LHCN-M2 (cell line): ENCODE data around the gene KDM1A. TPM values are rescaled to one million over a fixed set of nuclear protein-coding genes. Genes with fewer than 3 reads are reported as not detected.
A peak's percentile ranks its signal among the peaks of the same experiment; 100 is the strongest.

Experiments
- DNase-seq: peaks from one replicate; pipeline ENCODE4 v3.0.0-alpha.2; 2012; ENCODE audit warnings: low read depth
- total RNA-seq: library from RNA; depleted of rRNA; stranded (reverse); fragments of >200 nt; gene quantifications from 2 replicates; pipeline ENCODE4 v1.2.3, GENCODE V29; 2014

The KDM1A gene
- total RNA-seq, 1 experiment from 2014 or later: 94.3 TPM

GRCh38 chr1:23013657-23014056 lies 5.6 kb upstream of the KDM1A start:
- peak; percentile 15 for DNase-seq

GRCh38 chr1:23018661-23019093 lies 591 bp upstream of the KDM1A start:
- DNase-seq: no peak

GRCh38 chr1:23019863-23020625 lies 776 bp downstream of the KDM1A start:
- DNase-seq: peak; percentile 33

GRCh38 chr1:23020706-23021405 lies 1.6 kb downstream of the KDM1A start:
- DNase-seq: peak; percentile 59

- no peak for DNase-seq
Measured at GRCh38 chr1:23021834-23022233, 2.6 kb downstream of the KDM1A start.

- no peak for DNase-seq
Measured at GRCh38 chr1:23023174-23023845, 4.0 kb downstream of the KDM1A start.

- DNase-seq: no peak
Measured at GRCh38 chr1:23026568-23026967, 7.3 kb downstream of the KDM1A start.

- DNase-seq: no peak
Measured at GRCh38 chr1:23027352-23027907, 8.2 kb downstream of the KDM1A start.

- no peak for DNase-seq
Measured at GRCh38 chr1:23029337-23029736, 10.1 kb downstream of the KDM1A start.

- DNase-seq: no peak
Measured at GRCh38 chr1:23035823-23036452, 16.7 kb downstream of the KDM1A start.

- DNase-seq: no peak
Measured at GRCh38 chr1:23037081-23037740, 17.9 kb downstream of the KDM1A start.

- no peak for DNase-seq
Measured at GRCh38 chr1:23039308-23039826, 20.1 kb downstream of the KDM1A start.

GRCh38 chr1:23040509-23040908 lies 21.2 kb downstream of the KDM1A start:
- no peak for DNase-seq

GRCh38 chr1:23044035-23044434 lies 24.8 kb downstream of the KDM1A start:
- no peak for DNase-seq

- DNase-seq: no peak
Measured at GRCh38 chr1:23050201-23050600, 30.9 kb downstream of the KDM1A start.

- no peak for DNase-seq
Measured at GRCh38 chr1:23051290-23051909, 32.1 kb downstream of the KDM1A start.

GRCh38 chr1:23057301-23057700 lies 38.0 kb downstream of the KDM1A start:
- DNase-seq: no peak

GRCh38 chr1:23062271-23062670 lies 43.0 kb downstream of the KDM1A start:
- no peak for DNase-seq

GRCh38 chr1:23065385-23065784 lies 46.1 kb downstream of the KDM1A start:
- no peak for DNase-seq

GRCh38 chr1:23066075-23066474 lies 46.8 kb downstream of the KDM1A start:
- no peak for DNase-seq
